Measurements from ENCODE around the gene ELP4.
A peak's percentile ranks its signal among the peaks of the same experiment; 100 is the strongest.

ELP4 gene

DNA sequence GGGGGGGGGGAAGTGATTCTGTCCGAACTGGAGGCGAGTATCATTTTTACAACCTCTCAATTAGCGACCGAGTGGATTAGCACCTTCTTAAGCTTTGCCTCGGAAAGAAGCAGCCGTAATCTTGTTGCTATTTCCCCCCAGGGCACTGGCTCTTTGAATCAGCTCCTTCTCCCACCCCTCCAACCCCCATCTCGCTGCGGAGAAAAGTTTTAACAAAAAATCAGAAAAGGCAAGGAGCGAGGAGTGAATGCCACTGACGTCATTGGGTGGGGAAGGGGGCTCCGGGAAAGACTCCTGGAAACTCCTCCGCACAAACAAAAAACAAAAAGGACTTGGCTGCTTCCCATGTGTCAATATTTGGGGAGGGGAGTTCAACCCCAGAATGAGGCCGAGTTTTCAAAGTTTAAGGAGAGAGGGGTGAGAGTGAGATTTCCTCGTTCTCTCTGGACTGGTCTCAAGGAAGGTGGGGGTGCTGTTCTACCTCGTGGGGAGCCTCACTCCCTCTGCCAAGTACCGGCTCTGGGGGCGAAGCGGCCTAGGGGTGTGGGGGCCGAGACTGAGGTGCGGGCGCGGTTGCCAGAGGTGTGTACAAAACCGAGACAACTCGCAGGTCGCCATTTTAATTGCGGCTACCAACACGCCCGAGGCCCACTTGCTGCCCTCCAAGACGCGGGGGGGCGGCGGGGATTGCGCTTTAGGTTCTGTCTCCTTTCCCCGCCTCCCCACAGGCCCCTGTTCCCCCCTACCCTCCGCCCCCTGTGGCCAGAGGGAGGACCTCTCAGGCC is 304.0 kb downstream of the ELP4 start:
- Mint-ChIP-seq H3K4me3 (peak overlapping the region; percentile 77), H3K9me3 (ENCODE audit: low read depth) (no peaks in the 10 kb centered on the region), H3K27ac (no peak overlapping the region), H3K4me1 (ENCODE audit: low read depth) (peaks cover 50% of the 10 kb centered on the region), H3K27me3 (peaks cover 38% of the 10 kb centered on the region), H3K36me3 (no peaks in the 10 kb centered on the region)

DNA sequence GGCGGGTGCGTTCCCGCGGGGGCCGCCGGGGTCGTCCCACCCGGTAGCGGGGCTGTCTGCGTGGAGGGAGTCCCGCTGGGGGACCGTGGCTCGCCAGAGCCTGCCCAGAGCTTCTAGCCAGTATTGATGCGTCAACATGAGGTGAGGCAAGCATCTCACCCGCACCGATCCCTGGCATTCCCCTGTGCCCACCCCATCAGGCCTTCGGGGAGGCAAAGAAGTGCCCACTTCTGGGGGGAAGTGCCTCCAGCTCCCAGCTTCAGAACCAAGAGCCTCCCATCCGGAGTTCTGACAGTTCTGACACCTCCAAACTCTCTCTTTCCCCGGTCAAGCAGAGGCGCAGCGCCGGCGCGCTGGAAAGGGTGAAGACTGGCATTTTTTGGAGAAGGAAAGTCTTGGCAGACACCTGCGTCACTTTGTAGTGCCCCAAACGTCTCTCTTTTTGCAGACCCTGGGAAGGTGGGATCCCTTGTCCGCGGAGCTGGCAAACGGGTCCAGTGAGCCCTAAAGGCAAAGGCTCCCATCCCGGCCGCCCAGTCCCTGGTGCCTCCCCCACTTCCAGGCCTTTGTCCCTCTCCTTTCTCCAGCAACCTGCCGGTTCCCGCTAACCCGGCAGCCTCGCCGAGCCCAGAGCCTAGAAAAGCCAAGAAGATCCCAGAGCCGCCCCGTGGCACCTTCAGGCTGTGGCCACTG is 304.8 kb downstream of the ELP4 start:
- Mint-ChIP-seq H3K4me1 (ENCODE audit: low read depth) (peaks cover 46% of the 10 kb centered on the region), H3K4me3 (peak overlapping the region; percentile 32), H3K27ac (no peak overlapping the region), H3K27me3 (peaks cover 34% of the 10 kb centered on the region), H3K36me3 (no peaks in the 10 kb centered on the region), H3K9me3 (ENCODE audit: low read depth) (no peaks in the 10 kb centered on the region)

DNA sequence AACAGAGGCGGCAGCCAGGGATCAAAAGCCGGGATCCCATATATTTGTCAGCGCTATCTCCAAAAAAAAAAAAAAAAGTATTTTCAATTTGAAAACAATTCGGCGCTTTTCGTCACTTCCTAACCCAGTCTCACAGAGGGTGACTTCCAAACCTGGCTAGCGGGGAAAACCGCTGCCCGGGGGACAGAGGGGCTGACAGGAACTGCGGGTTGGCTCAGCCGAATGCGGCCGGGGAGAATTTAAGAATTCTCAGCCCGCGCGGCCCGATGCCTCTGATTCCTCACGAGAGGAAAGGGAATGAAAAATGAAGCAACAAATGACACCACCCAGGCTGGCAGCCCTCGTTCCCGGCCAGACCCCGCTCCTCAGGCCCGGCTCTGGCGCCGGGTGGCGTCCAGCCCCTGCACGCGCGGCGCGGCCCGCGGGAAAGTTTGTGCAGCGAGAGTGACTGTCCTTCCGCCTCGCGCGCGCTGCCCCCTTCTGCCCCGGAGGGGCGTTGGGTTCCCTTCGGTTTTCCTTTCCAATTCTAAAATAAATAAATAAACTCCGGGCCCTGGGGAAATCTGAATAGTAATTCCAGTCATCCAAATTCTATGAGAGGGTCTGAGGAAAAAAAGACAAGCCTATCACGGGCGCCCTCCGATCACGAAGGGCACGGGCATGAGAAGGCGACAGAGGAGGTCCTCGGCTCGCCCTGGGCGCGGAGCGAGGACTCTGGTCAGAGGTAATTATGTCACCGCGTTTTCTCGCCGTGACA is 306.3 kb downstream of the ELP4 start:
- no peaks in the 10 kb centered on the region for H3K36me3 Mint-ChIP-seq
- peak overlapping the region; percentile 75 for H3K4me3 Mint-ChIP-seq
- peaks cover 27% of the 10 kb centered on the region for H3K27me3 Mint-ChIP-seq
- H3K27ac Mint-ChIP-seq: no peak overlapping the region
- H3K4me1 Mint-ChIP-seq (ENCODE audit: low read depth): peaks cover 38% of the 10 kb centered on the region
- H3K9me3 Mint-ChIP-seq (ENCODE audit: low read depth): no peaks in the 10 kb centered on the region

DNA sequence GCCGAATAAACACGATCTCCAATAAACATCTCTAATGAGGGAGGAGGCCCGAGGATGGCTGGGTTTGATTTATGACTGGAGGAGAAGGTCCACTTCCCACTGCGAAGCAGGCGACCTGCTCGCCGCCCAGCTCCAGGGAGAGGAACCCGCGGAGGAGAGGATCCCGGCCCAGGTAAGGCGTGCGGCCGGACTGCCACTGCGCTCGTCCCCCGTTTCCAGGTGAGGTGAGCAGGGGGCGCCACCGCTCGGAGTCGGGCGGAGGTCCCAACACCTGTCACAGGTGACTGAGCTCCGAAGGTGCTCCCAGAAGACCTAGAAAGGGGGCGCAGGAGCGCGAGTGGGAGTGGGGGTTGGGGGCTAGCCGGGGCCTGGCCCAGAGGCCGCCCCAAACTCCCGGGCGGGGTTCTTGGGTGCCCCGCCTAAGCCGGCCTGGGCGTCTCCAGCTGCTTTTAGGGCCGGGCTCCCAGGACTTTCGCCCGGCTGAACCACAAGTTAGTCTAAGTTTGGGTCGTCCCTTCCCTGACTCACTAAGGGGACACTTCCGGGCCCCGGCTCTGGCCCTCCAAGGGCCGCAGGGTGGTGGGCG is 307.0 kb downstream of the ELP4 start:
- Mint-ChIP-seq H3K27ac (no peak overlapping the region), H3K27me3 (peaks cover 29% of the 10 kb centered on the region), H3K4me3 (peak overlapping the region; percentile 75)

DNA sequence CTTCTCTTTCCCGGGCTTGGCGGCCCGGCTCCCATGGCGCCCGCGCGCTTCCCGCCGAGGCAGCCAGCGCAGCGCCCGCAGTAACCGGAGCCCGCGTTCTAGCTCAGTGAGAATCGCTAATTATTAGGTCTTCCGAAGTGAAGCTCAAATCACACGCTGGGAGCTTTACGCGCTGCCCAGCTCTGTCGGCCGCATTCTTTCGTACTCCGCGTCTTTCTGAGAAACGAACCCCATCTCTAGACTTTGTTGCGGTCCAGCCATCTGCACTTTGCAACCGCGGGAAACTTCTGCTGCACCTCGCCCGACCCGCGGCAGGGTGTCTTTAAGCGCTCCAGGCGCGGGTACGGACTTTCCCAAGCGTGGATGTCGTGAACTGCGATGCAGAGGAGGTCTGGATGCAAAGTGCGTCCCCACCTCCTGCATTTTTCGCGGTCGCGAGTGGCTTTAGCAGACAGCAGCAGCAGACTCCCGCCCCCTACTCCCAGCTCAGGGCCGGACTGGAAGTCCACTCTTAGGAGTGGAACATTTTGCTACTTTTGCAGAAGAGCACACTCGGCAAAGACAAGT is 307.6 kb downstream of the ELP4 start:
- no peaks in the 10 kb centered on the region for H3K9me3 Mint-ChIP-seq (ENCODE audit: low read depth)
- peaks cover 32% of the 10 kb centered on the region for H3K27me3 Mint-ChIP-seq
- H3K36me3 Mint-ChIP-seq: no peaks in the 10 kb centered on the region
- H3K27ac Mint-ChIP-seq: no peak overlapping the region
- H3K4me3 Mint-ChIP-seq: peak overlapping the region; percentile 71
- peaks cover 31% of the 10 kb centered on the region for H3K4me1 Mint-ChIP-seq (ENCODE audit: low read depth)

More for the DNA sequence above, 307.0 kb downstream of the ELP4 start:
- H3K9me3 Mint-ChIP-seq (ENCODE audit: low read depth): no peaks in the 10 kb centered on the region
- no peaks in the 10 kb centered on the region for H3K36me3 Mint-ChIP-seq
- H3K4me1 Mint-ChIP-seq (ENCODE audit: low read depth): peaks cover 34% of the 10 kb centered on the region

DNA sequence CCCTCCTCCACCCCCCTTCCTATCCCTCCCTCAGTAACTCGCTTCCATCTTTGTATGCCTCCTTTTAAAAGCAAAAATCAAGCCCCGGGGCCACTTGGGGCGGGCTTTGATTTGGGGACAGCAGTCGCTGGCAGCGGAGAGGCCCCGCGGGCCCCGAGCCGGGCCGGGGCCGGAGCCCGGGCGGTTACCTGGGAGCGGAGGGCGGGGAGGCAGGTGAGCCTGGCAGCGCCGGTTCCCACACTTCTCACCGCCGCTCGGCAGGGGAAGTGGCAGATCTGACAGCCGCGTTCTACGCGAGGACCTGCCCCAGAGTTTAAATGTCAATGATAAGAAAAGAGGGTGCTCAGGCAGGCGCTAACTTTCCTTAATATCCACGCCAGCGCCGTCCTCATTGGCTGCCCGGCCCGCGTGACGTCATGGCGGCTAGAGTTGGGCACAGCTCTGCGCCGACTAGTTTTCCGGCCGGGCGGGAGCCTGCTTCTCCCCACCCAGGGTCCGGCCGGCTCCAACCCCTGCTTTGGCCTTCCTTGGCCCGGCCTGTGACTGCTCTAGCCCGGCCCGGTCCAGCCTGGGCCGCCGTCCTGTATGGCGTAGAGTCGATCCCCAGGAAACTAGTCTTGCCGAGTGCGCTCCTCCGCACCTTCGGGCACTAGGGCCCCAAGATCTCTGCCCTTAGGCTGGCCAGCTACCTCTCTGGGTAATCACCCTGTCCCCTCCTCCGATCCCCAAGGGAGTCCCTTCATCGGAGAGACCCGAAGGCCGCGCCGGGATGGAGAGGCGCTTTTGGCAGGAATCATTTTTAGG is 308.3 kb downstream of the ELP4 start:
- H3K36me3 Mint-ChIP-seq: no peaks in the 10 kb centered on the region
- H3K9me3 Mint-ChIP-seq (ENCODE audit: low read depth): no peaks in the 10 kb centered on the region
- peaks cover 33% of the 10 kb centered on the region for H3K27me3 Mint-ChIP-seq
- H3K27ac Mint-ChIP-seq: no peak overlapping the region
- H3K4me1 Mint-ChIP-seq (ENCODE audit: low read depth): peaks cover 25% of the 10 kb centered on the region
- peak overlapping the region; percentile 71 for H3K4me3 Mint-ChIP-seq

DNA sequence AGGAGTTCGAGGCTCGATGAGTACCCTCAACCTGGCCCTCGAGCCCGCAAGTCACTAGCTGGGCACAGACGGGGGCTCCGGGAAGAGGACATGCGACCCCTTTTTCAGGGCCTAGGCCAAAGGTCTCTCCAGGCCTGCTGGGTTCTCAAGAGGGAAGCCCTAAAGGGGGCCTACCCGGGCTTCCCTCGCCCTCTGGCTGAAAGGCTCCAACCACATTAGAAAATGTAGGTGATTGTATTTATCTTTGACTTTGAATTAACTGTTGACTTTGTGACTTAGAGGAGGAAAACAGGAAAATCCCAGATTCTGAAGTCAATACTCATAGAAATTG is 308.8 kb downstream of the ELP4 start:
- Mint-ChIP-seq H3K4me3 (peak overlapping the region; percentile 51), H3K36me3 (no peaks in the 10 kb centered on the region), H3K9me3 (ENCODE audit: low read depth) (no peaks in the 10 kb centered on the region), H3K27ac (no peak overlapping the region), H3K4me1 (ENCODE audit: low read depth) (peaks cover 24% of the 10 kb centered on the region), H3K27me3 (peaks cover 37% of the 10 kb centered on the region)

DNA sequence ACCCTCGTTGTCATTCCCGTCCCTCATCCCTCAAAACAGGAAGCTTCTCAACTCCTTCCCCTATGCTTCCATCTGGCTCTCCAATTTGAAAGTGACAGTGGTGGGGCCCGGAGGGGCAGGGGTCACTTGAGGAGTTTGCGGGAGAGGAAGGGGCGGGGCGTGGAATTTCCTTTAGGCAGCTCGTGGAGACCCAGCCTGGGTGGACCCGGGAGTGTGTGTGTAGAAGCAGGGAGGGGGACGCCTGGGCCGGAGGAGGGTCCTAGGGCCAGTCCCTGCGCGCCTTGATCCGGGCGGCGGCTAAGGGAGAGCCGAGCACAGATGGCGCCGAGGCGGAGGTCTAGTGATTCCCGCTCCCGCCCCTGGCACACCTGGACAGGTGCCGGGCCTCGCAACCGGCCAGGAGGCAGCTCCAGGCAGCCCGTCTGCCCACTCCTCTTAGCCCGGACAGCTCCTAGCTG is 309.3 kb downstream of the ELP4 start:
- H3K27me3 Mint-ChIP-seq: peaks cover 36% of the 10 kb centered on the region
- H3K27ac Mint-ChIP-seq: no peak overlapping the region
- no peak overlapping the region for H3K4me3 Mint-ChIP-seq
- H3K9me3 Mint-ChIP-seq (ENCODE audit: low read depth): no peaks in the 10 kb centered on the region
- H3K4me1 Mint-ChIP-seq (ENCODE audit: low read depth): peaks cover 21% of the 10 kb centered on the region
- H3K36me3 Mint-ChIP-seq: no peaks in the 10 kb centered on the region

DNA sequence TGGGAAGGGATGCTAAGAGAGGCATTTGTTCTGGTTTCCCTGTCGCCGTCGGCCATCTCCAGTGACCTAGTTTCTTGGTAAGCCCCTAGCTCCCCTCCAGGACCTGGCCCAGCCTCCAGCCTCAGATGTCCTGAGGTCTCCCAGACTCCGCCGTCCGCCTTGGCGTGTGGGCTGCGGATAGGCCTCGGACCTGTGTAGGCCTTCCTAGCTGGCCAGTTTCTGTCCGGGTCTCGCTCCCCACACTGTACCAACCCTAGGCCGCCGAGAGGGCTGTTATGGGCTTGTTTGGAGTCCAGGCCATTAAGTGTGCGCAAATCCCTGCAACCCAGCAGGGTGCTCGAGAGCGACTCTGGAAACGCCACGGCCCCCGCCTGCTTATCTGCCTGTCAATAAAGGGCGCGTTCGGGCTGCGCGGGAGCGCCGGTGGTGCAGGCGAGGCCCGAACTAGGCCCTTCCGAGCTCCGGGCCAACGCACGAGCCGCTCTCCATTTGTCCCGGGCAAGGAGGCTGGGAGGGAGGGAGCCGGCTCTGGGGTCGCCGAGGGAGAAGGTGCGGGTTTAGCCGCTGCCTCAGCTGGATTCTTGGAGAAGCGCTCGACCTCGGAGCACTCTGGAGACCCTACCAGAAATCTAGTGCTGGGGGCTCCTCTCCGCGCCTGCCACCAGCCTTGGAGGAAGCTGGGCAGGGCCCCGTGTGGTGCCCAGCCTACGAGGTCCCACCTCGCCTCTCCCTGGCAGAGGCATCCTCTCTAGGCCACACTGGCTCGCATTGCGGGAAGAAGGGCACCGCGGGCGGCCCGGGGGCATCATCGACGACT is 310.3 kb downstream of the ELP4 start:
- Mint-ChIP-seq H3K27ac (no peak overlapping the region), H3K27me3 (peaks cover 43% of the 10 kb centered on the region), H3K9me3 (ENCODE audit: low read depth) (no peaks in the 10 kb centered on the region), H3K36me3 (no peaks in the 10 kb centered on the region), H3K4me1 (ENCODE audit: low read depth) (peaks cover 18% of the 10 kb centered on the region), H3K4me3 (no peak overlapping the region)

DNA sequence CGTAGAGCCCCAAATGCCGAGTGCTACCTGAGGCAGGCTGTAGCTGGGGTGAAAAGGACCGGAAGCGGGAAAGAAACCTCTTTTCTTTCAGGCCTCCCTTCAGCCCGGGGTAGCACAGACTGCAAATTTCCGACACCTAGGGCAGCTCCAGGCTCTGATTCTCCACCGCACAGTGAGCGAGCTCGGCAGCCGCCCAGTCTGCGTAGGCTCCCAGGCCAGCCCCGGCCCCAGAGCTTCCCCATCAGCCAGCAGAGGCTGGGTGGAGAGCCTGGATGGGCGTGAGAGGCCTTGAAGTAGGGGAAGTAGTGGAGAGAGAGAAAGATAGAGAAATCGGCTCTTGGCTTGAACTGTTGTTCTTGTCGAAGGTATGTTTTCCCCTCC is 310.9 kb downstream of the ELP4 start:
- peaks cover 43% of the 10 kb centered on the region for H3K27me3 Mint-ChIP-seq
- H3K9me3 Mint-ChIP-seq (ENCODE audit: low read depth): no peaks in the 10 kb centered on the region
- H3K4me3 Mint-ChIP-seq: no peak overlapping the region
- H3K4me1 Mint-ChIP-seq (ENCODE audit: low read depth): peaks cover 17% of the 10 kb centered on the region
- H3K27ac Mint-ChIP-seq: no peak overlapping the region
- H3K36me3 Mint-ChIP-seq: no peaks in the 10 kb centered on the region

DNA sequence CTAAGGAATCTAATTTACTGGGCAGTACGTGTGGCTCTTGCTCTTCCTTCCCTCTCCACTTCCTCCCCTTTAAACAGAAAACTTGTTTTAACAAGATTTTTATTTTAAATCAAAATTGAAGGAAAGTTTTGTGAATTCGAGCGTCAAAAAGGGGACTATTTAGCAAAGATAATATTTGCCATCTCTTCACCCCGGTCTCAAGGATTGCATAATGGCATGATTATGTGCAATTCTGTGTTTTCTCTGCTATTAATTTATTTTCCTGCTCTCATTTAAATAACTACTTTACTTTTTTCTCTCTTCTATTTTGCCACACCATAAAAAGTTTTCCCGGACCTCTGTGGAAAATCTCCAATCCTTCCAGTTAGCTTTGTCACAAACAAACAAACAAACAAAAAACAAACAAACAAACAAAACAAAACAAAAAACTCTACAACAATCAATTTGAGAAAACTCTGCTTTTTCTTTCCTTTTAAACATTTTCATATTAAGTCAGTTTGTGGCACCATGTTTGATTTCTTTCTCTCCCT is 311.7 kb downstream of the ELP4 start:
- H3K27me3 Mint-ChIP-seq: peaks cover 42% of the 10 kb centered on the region
- H3K36me3 Mint-ChIP-seq: no peaks in the 10 kb centered on the region
- no peak overlapping the region for H3K4me3 Mint-ChIP-seq
- peaks cover 15% of the 10 kb centered on the region for H3K4me1 Mint-ChIP-seq (ENCODE audit: low read depth)
- no peak overlapping the region for H3K27ac Mint-ChIP-seq
- no peaks in the 10 kb centered on the region for H3K9me3 Mint-ChIP-seq (ENCODE audit: low read depth)

DNA sequence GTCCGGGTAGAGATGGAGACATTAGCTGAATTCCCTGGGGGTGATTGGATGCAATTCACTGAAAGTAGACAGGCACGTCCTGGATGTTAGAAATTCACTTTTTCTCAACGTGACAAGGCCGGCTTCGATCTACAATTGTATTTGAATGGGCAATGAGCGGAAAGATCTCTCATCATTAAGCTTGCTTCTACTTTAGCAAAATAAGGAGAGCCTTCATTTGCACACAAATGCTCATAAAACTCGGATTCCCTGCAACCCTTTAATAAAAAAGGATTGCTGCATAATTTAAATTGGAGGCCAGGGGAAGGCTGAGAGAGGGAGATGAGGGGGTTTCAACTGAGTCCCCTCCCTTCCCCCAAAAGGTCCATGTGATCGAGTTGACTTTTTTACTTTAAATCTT is 312.2 kb downstream of the ELP4 start:
- Mint-ChIP-seq H3K36me3 (no peaks in the 10 kb centered on the region), H3K27ac (no peak overlapping the region), H3K4me1 (ENCODE audit: low read depth) (peaks cover 18% of the 10 kb centered on the region), H3K9me3 (ENCODE audit: low read depth) (no peaks in the 10 kb centered on the region), H3K4me3 (no peak overlapping the region), H3K27me3 (peaks cover 45% of the 10 kb centered on the region)

DNA sequence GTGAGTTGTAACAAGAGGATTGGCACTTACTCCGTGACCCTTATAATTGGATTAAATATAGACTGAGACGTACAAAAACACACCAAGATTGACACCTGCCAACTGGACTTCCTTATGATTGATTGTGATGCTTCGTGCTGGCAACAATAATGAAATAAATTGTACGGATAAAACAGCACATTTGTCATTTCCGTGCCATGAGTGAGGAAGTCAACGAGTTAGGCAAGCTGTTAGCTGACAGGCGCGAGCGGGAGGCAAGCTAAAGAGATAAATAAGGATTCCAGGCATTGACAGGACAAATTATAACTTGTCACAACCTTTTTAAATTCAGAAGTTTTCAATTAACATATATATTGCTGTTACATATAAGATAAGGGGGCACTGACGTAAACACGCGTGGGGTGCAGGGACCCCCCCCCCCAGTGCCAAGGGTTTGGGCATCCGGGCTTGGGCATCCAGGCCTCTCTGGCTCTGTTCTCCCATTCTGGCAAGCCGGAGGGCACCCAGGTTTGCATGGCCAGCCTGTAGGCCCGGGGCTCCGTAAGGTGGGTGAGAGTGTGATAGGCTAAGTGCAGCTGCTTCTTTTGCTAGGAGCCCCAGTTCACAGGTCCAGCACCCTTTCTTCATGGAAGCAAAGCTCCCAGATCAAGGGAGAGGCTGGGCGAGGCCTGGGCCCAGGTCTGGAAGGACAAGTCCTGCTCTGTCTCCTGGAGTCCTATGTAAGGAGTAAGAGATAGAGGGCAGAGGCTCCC is 312.8 kb downstream of the ELP4 start:
- Mint-ChIP-seq H3K27ac (no peak overlapping the region), H3K36me3 (no peaks in the 10 kb centered on the region), H3K9me3 (ENCODE audit: low read depth) (no peaks in the 10 kb centered on the region), H3K4me3 (no peak overlapping the region), H3K27me3 (peaks cover 44% of the 10 kb centered on the region), H3K4me1 (ENCODE audit: low read depth) (peaks cover 16% of the 10 kb centered on the region)
